SH-SY5Y (cell line): ENCODE measurements around the gene PPP2R5C.

Experiments
- GATA2 ChIP-seq: IDR thresholded peaks from 2 replicates; pipeline ENCODE4 v1.6.1; 2011; ENCODE audit warnings: mild to moderate bottlenecking, low read depth, low read length
- GATA3 ChIP-seq: IDR thresholded peaks from 2 replicates; pipeline ENCODE4 v1.6.1; 2011; ENCODE audit warnings: low read depth, mild to moderate bottlenecking, low read length, moderate library complexity

- TF ChIP-seq GATA2: no peak
- no peak for TF ChIP-seq GATA3
Measured at GRCh38 chr14:101929946-101930345, 168.4 kb downstream of the PPP2R5C start.
